Measurements from ENCODE around the gene ADGRD1. TPM values are rescaled to one million over a fixed set of nuclear protein-coding genes. Genes with fewer than 3 reads are reported as not detected.

Gene ADGRD1
- total RNA-seq, 1 donor from 2014 or later = 46.9 TPM

DNA sequence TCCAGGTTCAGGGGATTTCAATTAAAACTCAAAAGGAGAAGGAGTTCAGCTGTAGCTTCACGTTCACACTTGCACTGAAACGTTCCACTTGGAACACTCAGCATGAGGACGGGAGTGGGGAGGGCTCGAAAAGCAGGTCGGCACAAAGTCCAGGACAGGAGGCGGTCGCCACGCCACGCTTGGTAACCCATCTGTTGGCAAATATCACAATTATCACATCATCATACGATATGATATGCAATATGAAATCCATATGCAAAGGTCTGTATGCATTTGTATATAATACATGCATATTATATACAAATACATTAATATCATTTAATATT is 17.2 kb downstream of the ADGRD1 start:
- intact Hi-C loops (cut with DNase I) = no loop called here
- no peak overlapping the region for H3K27ac ChIP-seq
- no peaks in the 10 kb centered on the region for H3K27me3 ChIP-seq
- H3K4me1 ChIP-seq = no peaks in the 10 kb centered on the region
- H3K36me3 ChIP-seq = peaks cover 0 to 9% of the 10 kb centered on the region in 2 donors
- no peaks in the 10 kb centered on the region for H3K9me3 ChIP-seq
- TF ChIP-seq CTCF (IDR thresholded peaks at IDR 0.05) = no peak
- DNase-seq (ENCODE audit: low spot score in 2 of 2) = no peak
- no peak overlapping the region for H3K4me3 ChIP-seq

- Histone ChIP-seq H3K4me3 (no peak overlapping the region), H3K36me3 (peaks cover 0 to 6% of the 10 kb centered on the region in 2 donors), H3K9me3 (no peaks in the 10 kb centered on the region), H3K4me1 (no peaks in the 10 kb centered on the region), H3K27ac (no peak overlapping the region), H3K27me3 (no peaks in the 10 kb centered on the region)
- no peak for TF ChIP-seq CTCF (IDR thresholded peaks at IDR 0.05)
- intact Hi-C loops (cut with DNase I) = no loop called here
- DNase-seq (ENCODE audit: low spot score in 2 of 2) = no peak
Observed at GRCh38 chr12:130971925-130972585, 18.3 kb downstream of the ADGRD1 start.

- DNase-seq (ENCODE audit: low spot score in 2 of 2) = no peak
- no peaks in the 10 kb centered on the region for H3K27me3 ChIP-seq
- H3K27ac ChIP-seq = no peak overlapping the region
- no peaks in the 10 kb centered on the region for H3K4me1 ChIP-seq
- TF ChIP-seq CTCF (IDR thresholded peaks at IDR 0.05) = no peak
- intact Hi-C loops (cut with DNase I) = no loop called here
- peaks cover 0 to 5% of the 10 kb centered on the region in 2 donors for H3K36me3 ChIP-seq
- no peaks in the 10 kb centered on the region for H3K9me3 ChIP-seq
- H3K4me3 ChIP-seq = no peak overlapping the region
Observed at GRCh38 chr12:130972586-130972950, 18.9 kb downstream of the ADGRD1 start.

GRCh38 chr12:130973109-130973508 is 19.4 kb downstream of the ADGRD1 start:
- Histone ChIP-seq H3K4me3 (no peak overlapping the region), H3K4me1 (no peaks in the 10 kb centered on the region), H3K27me3 (no peaks in the 10 kb centered on the region), H3K36me3 (peaks cover 0 to 5% of the 10 kb centered on the region in 2 donors), H3K9me3 (no peaks in the 10 kb centered on the region), H3K27ac (no peak overlapping the region)
- no peak for DNase-seq (ENCODE audit: low spot score in 2 of 2)
- no peak for TF ChIP-seq CTCF (IDR thresholded peaks at IDR 0.05)
- intact Hi-C loops (cut with DNase I) = no loop called here

DNA sequence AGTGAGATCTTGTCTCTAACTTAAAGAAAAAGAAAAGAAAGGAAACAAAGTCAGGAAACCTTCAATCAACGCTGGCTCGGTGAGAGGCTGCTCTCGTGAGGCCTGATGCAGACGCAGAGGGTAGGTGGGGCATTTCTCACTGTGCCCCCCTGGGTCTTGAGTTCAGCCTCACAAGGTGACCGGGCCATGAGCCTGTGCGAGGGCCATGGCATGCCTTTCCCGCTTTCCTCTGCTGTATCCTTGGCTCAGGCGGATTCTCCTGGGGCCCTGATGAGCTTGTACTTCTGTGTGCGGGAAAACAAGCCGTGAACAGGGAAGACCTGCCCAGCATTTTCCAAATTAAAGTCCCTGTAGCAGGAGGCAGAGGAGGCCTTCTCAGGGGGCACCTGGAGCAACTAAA is 20.2 kb downstream of the ADGRD1 start:
- Histone ChIP-seq H3K9me3 (no peaks in the 10 kb centered on the region), H3K4me3 (no peak overlapping the region), H3K36me3 (peaks cover 0 to 5% of the 10 kb centered on the region in 2 donors), H3K27ac (no peak overlapping the region), H3K27me3 (no peaks in the 10 kb centered on the region), H3K4me1 (no peaks in the 10 kb centered on the region)
- DNase-seq (ENCODE audit: low spot score in 2 of 2) = no peak
- no peak for TF ChIP-seq CTCF (IDR thresholded peaks at IDR 0.05)
- intact Hi-C loops (cut with DNase I) = no loop called here

GRCh38 chr12:130975116-130975515 is 21.4 kb downstream of the ADGRD1 start:
- TF ChIP-seq CTCF (IDR thresholded peaks at IDR 0.05) = no peak
- no peaks in the 10 kb centered on the region for H3K9me3 ChIP-seq
- H3K27me3 ChIP-seq = no peaks in the 10 kb centered on the region
- H3K27ac ChIP-seq = no peak overlapping the region
- H3K4me1 ChIP-seq = no peaks in the 10 kb centered on the region
- no peak for DNase-seq (ENCODE audit: low spot score in 2 of 2)
- peaks cover 0 to 5% of the 10 kb centered on the region in 2 donors for H3K36me3 ChIP-seq
- intact Hi-C loops (cut with DNase I) = no loop called here
- no peak overlapping the region for H3K4me3 ChIP-seq
